ENCODE measurements around the gene SF3A1.
A peak's percentile ranks its signal among the peaks of the same experiment; 100 is the strongest.

The SF3A1 gene

GRCh38 chr22:30362651-30363281 lies 6.1 kb upstream of the SF3A1 start:
- TF ChIP-seq POLR2A (IDR thresholded peaks at IDR 0.05; ENCODE audit: low read depth, low read length) (no peak), TAF1 (IDR thresholded peaks at IDR 0.05; ENCODE audit: borderline replicate concordance, low read depth, low read length) (no peak), POLR2AphosphoS5 (IDR thresholded peaks at IDR 0.05; ENCODE audit: low read depth, low read length) (no peak)
- no peak for DNase-seq (ENCODE audit: insufficient read length)
- FAIRE-seq, result no peak

GRCh38 chr22:30361916-30362650 lies 5.4 kb upstream of the SF3A1 start:
- DNase-seq (ENCODE audit: insufficient read length) (no peak), FAIRE-seq (no peak)
- TF ChIP-seq POLR2AphosphoS5 (IDR thresholded peaks at IDR 0.05; ENCODE audit: low read depth, low read length) (no peak), TAF1 (IDR thresholded peaks at IDR 0.05; ENCODE audit: borderline replicate concordance, low read depth, low read length) (no peak), POLR2A (IDR thresholded peaks at IDR 0.05; ENCODE audit: low read depth, low read length) (no peak)

GRCh38 chr22:30358541-30358940 lies 1.8 kb upstream of the SF3A1 start:
- no peak for TF ChIP-seq TAF1 (IDR thresholded peaks at IDR 0.05; ENCODE audit: borderline replicate concordance, low read depth, low read length)
- no peak for TF ChIP-seq POLR2A (IDR thresholded peaks at IDR 0.05; ENCODE audit: low read depth, low read length)
- no peak for TF ChIP-seq POLR2AphosphoS5 (IDR thresholded peaks at IDR 0.05; ENCODE audit: low read depth, low read length)
- FAIRE-seq (no peak), DNase-seq (ENCODE audit: insufficient read length) (no peak)

- FAIRE-seq, result no peak
- TF ChIP-seq TAF1 (IDR thresholded peaks at IDR 0.05; ENCODE audit: borderline replicate concordance, low read depth, low read length) (no peak), POLR2A (IDR thresholded peaks at IDR 0.05; ENCODE audit: low read depth, low read length) (no peak), POLR2AphosphoS5 (IDR thresholded peaks at IDR 0.05; ENCODE audit: low read depth, low read length) (no peak)
- DNase-seq (ENCODE audit: insufficient read length), result no peak
These were observed 1.0 kb upstream of the SF3A1 start for GRCh38 chr22:30357650-30358215.

GRCh38 chr22:30357236-30357570 lies 509 bp upstream of the SF3A1 start:
- TF ChIP-seq POLR2A (IDR thresholded peaks at IDR 0.05; ENCODE audit: low read depth, low read length) (no peak), POLR2AphosphoS5 (IDR thresholded peaks at IDR 0.05; ENCODE audit: low read depth, low read length) (no peak), TAF1 (IDR thresholded peaks at IDR 0.05; ENCODE audit: borderline replicate concordance, low read depth, low read length) (no peak)
- DNase-seq (ENCODE audit: insufficient read length) (no peak), FAIRE-seq (no peak)

- no peak for DNase-seq (ENCODE audit: insufficient read length)
- TF ChIP-seq TAF1 (IDR thresholded peaks at IDR 0.05; ENCODE audit: borderline replicate concordance, low read depth, low read length), result no peak
- no peak for TF ChIP-seq POLR2A (IDR thresholded peaks at IDR 0.05; ENCODE audit: low read depth, low read length)
- TF ChIP-seq POLR2AphosphoS5 (IDR thresholded peaks at IDR 0.05; ENCODE audit: low read depth, low read length), result no peak
- no peak for FAIRE-seq
These were observed 2.0 kb downstream of the SF3A1 start for GRCh38 chr22:30354644-30355043.

- no peak for TF ChIP-seq TAF1 (IDR thresholded peaks at IDR 0.05; ENCODE audit: borderline replicate concordance, low read depth, low read length)
- TF ChIP-seq POLR2AphosphoS5 (IDR thresholded peaks at IDR 0.05; ENCODE audit: low read depth, low read length), result no peak
- TF ChIP-seq POLR2A (IDR thresholded peaks at IDR 0.05; ENCODE audit: low read depth, low read length), result no peak
- FAIRE-seq (no peak), DNase-seq (ENCODE audit: insufficient read length) (no peak)
These were observed 5.5 kb downstream of the SF3A1 start for GRCh38 chr22:30351226-30351625.

- FAIRE-seq, result peak; percentile 62
These were observed 7.9 kb downstream of the SF3A1 start for GRCh38 chr22:30348809-30349208.

GRCh38 chr22:30348404-30348803 lies 8.3 kb downstream of the SF3A1 start:
- TF ChIP-seq POLR2A (IDR thresholded peaks at IDR 0.05; ENCODE audit: low read depth, low read length) (no peak), POLR2AphosphoS5 (IDR thresholded peaks at IDR 0.05; ENCODE audit: low read depth, low read length) (no peak), TAF1 (IDR thresholded peaks at IDR 0.05; ENCODE audit: borderline replicate concordance, low read depth, low read length) (no peak)
- DNase-seq (ENCODE audit: insufficient read length), result no peak
- FAIRE-seq, result no peak

More at GRCh38 chr22:30348809-30349208, 7.9 kb downstream of the SF3A1 start:
- DNase-seq (ENCODE audit: insufficient read length), result no peak
- TF ChIP-seq POLR2A (IDR thresholded peaks at IDR 0.05; ENCODE audit: low read depth, low read length) (no peak), POLR2AphosphoS5 (IDR thresholded peaks at IDR 0.05; ENCODE audit: low read depth, low read length) (no peak), TAF1 (IDR thresholded peaks at IDR 0.05; ENCODE audit: borderline replicate concordance, low read depth, low read length) (no peak)

- TF ChIP-seq POLR2A (IDR thresholded peaks at IDR 0.05; ENCODE audit: low read depth, low read length), result no peak
- TF ChIP-seq TAF1 (IDR thresholded peaks at IDR 0.05; ENCODE audit: borderline replicate concordance, low read depth, low read length), result no peak
- no peak for TF ChIP-seq POLR2AphosphoS5 (IDR thresholded peaks at IDR 0.05; ENCODE audit: low read depth, low read length)
- no peak for DNase-seq (ENCODE audit: insufficient read length)
- peak; percentile 78 for FAIRE-seq
These were observed 9.3 kb downstream of the SF3A1 start for GRCh38 chr22:30347255-30347892.

- FAIRE-seq, result no peak
- no peak for TF ChIP-seq POLR2A (IDR thresholded peaks at IDR 0.05; ENCODE audit: low read depth, low read length)
- no peak for TF ChIP-seq POLR2AphosphoS5 (IDR thresholded peaks at IDR 0.05; ENCODE audit: low read depth, low read length)
- TF ChIP-seq TAF1 (IDR thresholded peaks at IDR 0.05; ENCODE audit: borderline replicate concordance, low read depth, low read length), result no peak
- DNase-seq (ENCODE audit: insufficient read length), result no peak
These were observed 12.1 kb downstream of the SF3A1 start for GRCh38 chr22:30344447-30345200.

All from GM12892 (cell line).